ENCODE results near the gene PSMD14. TPM values are rescaled to one million over a fixed set of nuclear protein-coding genes. Genes with fewer than 3 reads are reported as not detected.

Gene PSMD14
- total RNA-seq, 2 experiments from 2014 or later, result 49.2 to 84.3 TPM

- ChIA-PET CTCF (ENCODE audit: unreplicated experiment) (interaction anchor here (1.5 kb wide), 1 partner anchor 9 kb away, joined by 3 read pairs; no protein-coding TSS in a partner anchor), POLR2A (interaction anchor here (1.0 to 2.3 kb wide), 6 partner anchors 9 to 80 kb away, joined by 3 to 9 read pairs (median 4); partner anchors contain the start of gene PSMD14)
- Histone ChIP-seq H4K20me1 (ENCODE audit: insufficient read depth, low read length) (no peaks in the 10 kb centered on the region), H3K4me1 (ENCODE audit: insufficient read depth, low read length, poor library complexity, severe bottlenecking) (no peaks in the 10 kb centered on the region), H3K36me3 (ENCODE audit: insufficient read depth, low read length) (peaks cover 75% of the 10 kb centered on the region), H3K9me3 (ENCODE audit: low read length) (no peaks in the 10 kb centered on the region), H3K4me3 (ENCODE audit: low read depth, low read length, poor library complexity, severe bottlenecking) (no peak overlapping the region), H3K79me2 (ENCODE audit: insufficient read depth, low read depth, low read length) (no peaks in the 10 kb centered on the region), H3K9me2 (ENCODE audit: insufficient read depth, low read length) (no peaks in the 10 kb centered on the region), H2AFZ (ENCODE audit: low read length) (no peak overlapping the region), H3K4me2 (ENCODE audit: low read length) (no peak overlapping the region), H3K27ac (ENCODE audit: low read depth, low read length, poor library complexity, severe bottlenecking) (no peak overlapping the region)
- TF ChIP-seq CTCF (conservative IDR thresholded peaks at IDR 0.05; ENCODE audit: low read length), result no peak
- TF ChIP-seq EZH2phosphoT487 (IDR thresholded peaks at IDR 0.05; ENCODE audit: borderline replicate concordance, low read depth, low read length), result no peak
- BruUV-seq (replicated peaks), result no TSS peak
- DNase-seq (ENCODE audit: low spot score), result no peak
- intact Hi-C loops (cut with micrococcal nuclease; ENCODE audit: unreplicated experiment), result no loop called here
Measured at GRCh38 chr2:161388146-161388779, 80.0 kb downstream of the PSMD14 start.

GRCh38 chr2:161391737-161392506 lies 83.7 kb downstream of the PSMD14 start:
- BruUV-seq (replicated peaks), result no TSS peak
- H3K79me2 ChIP-seq (ENCODE audit: insufficient read depth, low read depth, low read length), result no peaks in the 10 kb centered on the region
- ChIA-PET POLR2A (no interaction called here), CTCF (ENCODE audit: unreplicated experiment) (no interaction called here)
- no peak overlapping the region for H2AFZ ChIP-seq (ENCODE audit: low read length)
- H4K20me1 ChIP-seq (ENCODE audit: insufficient read depth, low read length), result no peaks in the 10 kb centered on the region
- H3K27ac ChIP-seq (ENCODE audit: low read depth, low read length, poor library complexity, severe bottlenecking), result no peak overlapping the region
- H3K36me3 ChIP-seq (ENCODE audit: insufficient read depth, low read length), result peaks cover 86% of the 10 kb centered on the region
- no peak for TF ChIP-seq CTCF (conservative IDR thresholded peaks at IDR 0.05; ENCODE audit: low read length)
- no peak for TF ChIP-seq EZH2phosphoT487 (IDR thresholded peaks at IDR 0.05; ENCODE audit: borderline replicate concordance, low read depth, low read length)
- H3K9me2 ChIP-seq (ENCODE audit: insufficient read depth, low read length), result no peaks in the 10 kb centered on the region
- no peak for DNase-seq (ENCODE audit: low spot score)
- H3K4me3 ChIP-seq (ENCODE audit: low read depth, low read length, poor library complexity, severe bottlenecking), result no peak overlapping the region
- no peaks in the 10 kb centered on the region for H3K9me3 ChIP-seq (ENCODE audit: low read length)
- H3K4me2 ChIP-seq (ENCODE audit: low read length), result no peak overlapping the region
- no peaks in the 10 kb centered on the region for H3K4me1 ChIP-seq (ENCODE audit: insufficient read depth, low read length, poor library complexity, severe bottlenecking)
- intact Hi-C loops (cut with micrococcal nuclease; ENCODE audit: unreplicated experiment), result no loop called here

- H3K36me3 ChIP-seq (ENCODE audit: insufficient read depth, low read length), result peaks cover 76% of the 10 kb centered on the region
- no peak overlapping the region for H3K27ac ChIP-seq (ENCODE audit: low read depth, low read length, poor library complexity, severe bottlenecking)
- 0 out of 2 replicates have a peak, but pooled peaks cover 3% of the 10 kb centered on the region for H3K9me3 ChIP-seq (ENCODE audit: low read length)
- TF ChIP-seq CTCF (conservative IDR thresholded peaks at IDR 0.05; ENCODE audit: low read length) (no peak), EZH2phosphoT487 (IDR thresholded peaks at IDR 0.05; ENCODE audit: borderline replicate concordance, low read depth, low read length) (no peak)
- no peaks in the 10 kb centered on the region for H4K20me1 ChIP-seq (ENCODE audit: insufficient read depth, low read length)
- H3K79me2 ChIP-seq (ENCODE audit: insufficient read depth, low read depth, low read length), result no peaks in the 10 kb centered on the region
- no peaks in the 10 kb centered on the region for H3K9me2 ChIP-seq (ENCODE audit: insufficient read depth, low read length)
- POLR2A ChIA-PET, result interaction anchor here (1.7 kb wide), 1 partner anchor 11 kb away, joined by 4 read pairs; no protein-coding TSS in a partner anchor
- BruUV-seq (replicated peaks), result no TSS peak
- intact Hi-C loops (cut with micrococcal nuclease; ENCODE audit: unreplicated experiment), result no loop called here
- H3K4me1 ChIP-seq (ENCODE audit: insufficient read depth, low read length, poor library complexity, severe bottlenecking), result no peaks in the 10 kb centered on the region
- H3K4me2 ChIP-seq (ENCODE audit: low read length), result no peak overlapping the region
- H2AFZ ChIP-seq (ENCODE audit: low read length), result no peak overlapping the region
- no peak for DNase-seq (ENCODE audit: low spot score)
- no peak overlapping the region for H3K4me3 ChIP-seq (ENCODE audit: low read depth, low read length, poor library complexity, severe bottlenecking)
- CTCF ChIA-PET (ENCODE audit: unreplicated experiment), result no interaction called here
Measured at GRCh38 chr2:161400076-161400475, 91.9 kb downstream of the PSMD14 start.
